ENCODE data around the gene PRPF39.
"Not testable (repeated sequence)": the region's sequence is repeated elsewhere in the genome, so short reads cannot be mapped to it uniquely, and the experiment has no call there.

The PRPF39 gene, protein sequence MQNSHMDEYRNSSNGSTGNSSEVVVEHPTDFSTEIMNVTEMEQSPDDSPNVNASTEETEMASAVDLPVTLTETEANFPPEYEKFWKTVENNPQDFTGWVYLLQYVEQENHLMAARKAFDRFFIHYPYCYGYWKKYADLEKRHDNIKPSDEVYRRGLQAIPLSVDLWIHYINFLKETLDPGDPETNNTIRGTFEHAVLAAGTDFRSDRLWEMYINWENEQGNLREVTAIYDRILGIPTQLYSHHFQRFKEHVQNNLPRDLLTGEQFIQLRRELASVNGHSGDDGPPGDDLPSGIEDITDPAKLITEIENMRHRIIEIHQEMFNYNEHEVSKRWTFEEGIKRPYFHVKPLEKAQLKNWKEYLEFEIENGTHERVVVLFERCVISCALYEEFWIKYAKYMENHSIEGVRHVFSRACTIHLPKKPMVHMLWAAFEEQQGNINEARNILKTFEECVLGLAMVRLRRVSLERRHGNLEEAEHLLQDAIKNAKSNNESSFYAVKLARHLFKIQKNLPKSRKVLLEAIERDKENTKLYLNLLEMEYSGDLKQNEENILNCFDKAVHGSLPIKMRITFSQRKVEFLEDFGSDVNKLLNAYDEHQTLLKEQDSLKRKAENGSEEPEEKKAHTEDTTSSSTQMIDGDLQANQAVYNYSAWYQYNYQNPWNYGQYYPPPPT

DNA sequence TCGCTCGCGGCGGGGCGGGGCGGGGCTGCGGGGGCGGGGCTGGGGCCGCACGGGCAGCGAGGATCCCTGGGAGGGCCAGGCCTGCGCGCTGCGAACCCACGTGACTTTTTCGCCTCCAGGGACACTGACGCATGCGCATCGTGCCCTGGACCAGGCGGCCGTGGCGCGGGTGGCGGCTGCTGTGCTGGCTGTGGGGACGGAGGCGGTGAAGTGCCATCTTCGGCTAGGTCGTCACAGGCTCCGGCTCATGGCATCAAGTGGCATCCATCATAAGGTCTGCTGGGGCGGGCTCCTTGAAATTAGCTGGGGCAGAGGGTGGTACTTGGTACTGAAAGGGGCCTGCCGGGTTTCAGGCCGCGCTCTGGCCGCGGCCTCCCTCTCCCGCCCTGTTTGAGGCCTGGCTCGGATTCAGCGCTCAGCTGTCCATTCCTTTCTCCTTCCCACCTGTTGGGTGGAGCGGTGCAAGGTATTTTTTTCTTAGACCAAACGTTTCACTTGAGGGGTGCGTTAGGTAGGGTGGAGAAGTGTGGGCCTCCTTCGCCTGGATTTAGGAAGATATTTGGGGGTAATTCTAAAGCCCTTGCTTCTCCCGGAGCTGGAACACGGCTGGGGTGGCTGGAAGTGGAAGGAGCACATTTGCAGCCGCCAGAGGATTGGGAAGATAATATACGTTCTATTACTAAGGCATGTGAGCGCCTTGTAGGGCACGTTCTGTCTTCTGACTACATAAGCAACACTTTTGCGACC is at the start of gene PRPF39:
PRPF39 (plus strand) TSS at position 141 of the 747 bp plus-strand sequence. CDS start 11,124 bp downstream, outside the sequence.
- peak; percentile 92 to 95 for ATAC-seq

DNA sequence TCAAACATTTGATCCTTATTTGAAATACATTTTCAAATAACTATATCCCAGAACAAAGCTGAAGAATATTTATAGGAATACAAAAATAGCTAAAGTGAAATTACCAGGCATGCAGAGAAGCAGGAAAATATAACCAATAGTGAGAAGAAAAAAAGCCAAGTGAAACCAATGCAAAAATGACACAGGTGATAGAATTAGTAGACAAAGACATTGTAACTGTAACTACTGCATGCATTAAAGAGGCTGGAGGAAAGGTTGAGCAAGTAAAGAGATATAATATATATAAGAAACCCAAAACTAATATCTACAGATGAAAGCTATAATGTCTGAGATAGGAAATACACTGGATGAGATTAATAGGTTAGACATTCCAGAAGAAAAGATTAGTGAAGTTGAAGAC is 49.2 kb upstream of the PRPF39 start:
- ATAC-seq = no peak

DNA sequence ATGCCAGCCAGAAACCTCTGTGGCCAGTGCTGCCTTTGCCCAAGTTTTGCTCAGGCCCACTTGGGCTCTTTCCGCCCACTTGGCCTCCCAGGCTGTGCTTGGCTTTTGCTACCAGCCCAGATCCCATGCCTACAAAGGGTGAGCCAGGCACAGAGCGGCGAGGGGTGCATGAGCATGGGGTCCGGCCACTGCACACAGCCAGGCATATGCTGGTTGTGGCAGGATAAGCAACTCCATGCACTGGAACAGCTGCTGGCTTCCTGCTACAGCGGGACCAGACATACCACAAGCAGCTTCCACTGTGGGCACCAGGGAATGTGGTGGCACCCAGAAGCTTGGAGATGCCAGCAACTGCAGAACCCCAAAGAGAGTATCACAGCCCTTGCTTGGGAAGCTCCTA is 45.7 kb upstream of the PRPF39 start:
- no peak for ATAC-seq

DNA sequence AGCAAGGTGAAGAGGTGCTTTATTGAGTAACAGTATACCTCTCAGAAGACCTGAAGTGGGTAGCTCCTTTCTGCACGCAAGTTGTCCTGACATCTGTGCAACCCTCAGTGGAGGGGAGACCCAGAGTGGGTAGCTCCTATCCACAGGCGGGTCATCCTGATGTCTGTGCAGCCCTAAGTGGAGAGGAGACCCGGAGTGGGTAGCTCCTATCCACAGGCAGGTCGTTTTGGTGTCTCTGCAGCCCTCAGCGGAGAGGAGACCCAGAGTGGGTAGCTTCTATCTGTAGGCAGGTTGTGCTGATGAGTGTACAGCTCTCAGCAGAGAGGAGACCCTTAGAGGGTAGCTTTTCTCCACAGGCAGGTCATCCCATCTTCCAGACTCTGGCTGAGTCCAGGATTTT is 45.1 kb upstream of the PRPF39 start:
- ATAC-seq = no peak

DNA sequence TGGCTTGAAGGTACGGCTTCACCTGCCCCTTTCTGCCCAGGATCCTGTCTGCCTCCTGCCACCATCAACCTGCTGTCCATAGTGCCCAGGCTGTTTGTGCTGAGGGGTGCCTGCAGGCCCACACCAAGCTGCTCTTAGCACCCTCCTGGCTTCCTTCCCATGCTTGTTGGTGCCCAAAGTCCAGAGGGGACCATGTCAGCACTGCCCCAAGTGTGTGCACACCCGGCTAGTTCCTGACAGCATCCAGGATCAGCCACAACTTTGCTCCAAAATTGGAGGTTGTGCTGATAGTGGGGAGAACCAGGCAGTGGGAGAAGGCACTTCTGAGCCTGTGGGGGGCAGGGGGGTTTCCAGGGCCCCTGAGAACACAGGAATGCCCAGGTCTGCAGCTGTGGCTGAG is 44.5 kb upstream of the PRPF39 start:
- ATAC-seq = no peak

DNA sequence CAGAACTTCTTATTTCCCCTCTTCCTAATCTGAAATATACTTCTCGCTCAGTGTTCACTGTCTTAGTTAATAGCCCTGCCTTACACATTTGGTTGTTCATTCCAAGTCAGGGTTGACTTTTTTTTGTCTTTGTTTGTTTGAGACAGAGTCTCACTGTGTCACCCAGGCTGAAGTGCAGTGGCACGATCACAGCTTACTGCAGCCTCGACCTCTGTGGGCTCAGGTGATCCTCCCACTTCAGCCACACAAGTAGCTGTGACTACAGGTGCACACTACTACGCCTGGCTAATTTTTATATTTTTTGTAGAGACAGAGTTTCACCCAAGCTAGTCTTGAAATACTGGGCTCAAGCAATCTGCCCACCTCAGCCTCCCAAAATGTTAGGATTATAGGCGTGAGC is 42.3 kb upstream of the PRPF39 start:
- no peak for ATAC-seq

DNA sequence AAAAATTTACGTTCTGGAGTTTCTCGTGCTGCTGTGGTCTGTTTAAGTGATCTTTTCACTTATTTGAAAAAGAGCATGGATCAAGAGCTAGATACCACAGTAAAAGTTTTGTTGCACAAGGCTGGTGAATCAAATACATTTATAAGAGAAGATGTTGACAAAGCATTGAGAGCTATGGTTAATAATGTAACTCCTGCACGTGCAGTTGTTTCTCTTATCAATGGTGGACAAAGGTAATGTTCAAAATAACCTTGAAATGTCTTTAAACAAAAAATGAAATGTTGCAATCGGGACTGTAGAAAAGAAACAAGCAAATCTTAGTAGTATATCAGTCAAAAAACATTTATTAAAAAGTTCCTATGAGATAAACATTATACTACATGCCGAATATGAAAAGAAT is 39.3 kb upstream of the PRPF39 start:
- ATAC-seq = no peak

DNA sequence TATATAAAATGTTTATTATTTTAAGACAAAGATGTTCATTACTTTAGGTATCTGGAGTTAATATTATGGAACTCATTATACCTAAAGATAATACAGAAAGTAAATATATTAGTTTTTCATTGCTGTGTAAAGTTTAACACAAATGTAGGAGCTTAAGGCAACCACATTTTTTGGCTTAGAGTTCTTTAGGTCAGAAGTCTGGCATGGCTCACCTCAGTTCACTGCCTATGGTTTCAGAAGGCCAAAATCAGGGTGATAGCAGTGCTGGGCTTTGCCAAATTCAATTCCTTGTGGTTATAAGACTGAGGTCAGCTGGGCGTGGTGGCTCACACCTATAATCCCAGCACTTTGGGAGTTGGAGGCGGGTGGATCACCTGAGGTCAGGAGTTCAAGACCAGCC is 35.5 kb upstream of the PRPF39 start:
- no peak for ATAC-seq

DNA sequence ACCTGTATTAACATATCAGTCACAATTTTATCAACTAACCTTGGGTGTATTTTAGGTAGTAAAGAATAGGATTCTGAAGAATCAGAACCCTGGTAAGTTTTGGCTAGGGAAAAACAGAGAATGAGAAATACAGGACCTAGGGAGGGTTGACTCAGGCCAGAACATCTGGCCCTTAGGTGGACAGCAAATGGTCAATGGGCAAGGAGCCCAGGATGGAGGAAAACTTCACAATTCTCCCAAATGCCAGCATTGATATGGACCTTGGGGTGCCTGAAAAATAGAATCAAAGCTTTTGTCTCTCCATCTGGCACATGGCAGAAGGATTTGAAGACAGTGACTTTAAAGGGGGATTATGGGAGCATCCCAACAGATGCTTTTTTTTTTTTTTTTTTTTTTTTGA is 32.7 kb upstream of the PRPF39 start:
- ATAC-seq = no peak

DNA sequence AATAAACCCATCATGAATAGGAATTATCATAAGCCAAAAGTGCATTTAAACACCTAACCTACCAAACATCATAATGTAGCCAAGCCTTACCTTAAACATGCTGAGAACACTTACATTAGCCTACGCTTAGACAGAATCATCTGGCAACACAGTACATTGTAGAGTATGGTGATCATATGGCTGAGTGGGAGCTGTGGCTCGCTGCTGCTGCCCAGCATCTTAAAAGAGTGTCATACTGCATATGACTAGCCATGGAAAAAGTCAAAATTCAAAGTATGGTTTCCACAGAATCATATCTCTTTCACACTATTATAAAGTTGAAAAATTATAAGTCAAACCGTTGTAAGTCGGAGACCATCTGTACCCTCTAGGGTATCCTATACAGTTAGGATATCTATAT is 32.0 kb upstream of the PRPF39 start:
- no peak for ATAC-seq

DNA sequence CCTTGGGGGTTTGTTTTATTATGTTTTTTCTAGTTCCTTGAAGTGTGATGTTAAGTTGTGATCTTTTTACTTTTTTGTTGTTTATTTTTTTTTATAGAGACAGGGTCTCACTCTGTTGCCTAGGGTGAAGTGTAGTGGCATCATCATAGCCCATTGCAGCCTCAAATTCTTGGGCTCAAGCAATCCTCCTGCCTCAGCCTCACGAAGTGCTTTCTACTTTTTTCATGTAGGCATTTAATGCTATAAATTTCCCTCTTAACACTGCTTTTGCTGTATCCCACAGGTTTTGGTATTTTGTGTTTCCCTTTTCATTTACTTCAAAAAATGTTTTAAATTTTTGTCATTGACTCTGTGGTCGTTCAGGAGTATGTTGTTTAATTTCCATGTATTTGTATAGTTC is 26.6 kb upstream of the PRPF39 start:
- no peak for ATAC-seq

DNA sequence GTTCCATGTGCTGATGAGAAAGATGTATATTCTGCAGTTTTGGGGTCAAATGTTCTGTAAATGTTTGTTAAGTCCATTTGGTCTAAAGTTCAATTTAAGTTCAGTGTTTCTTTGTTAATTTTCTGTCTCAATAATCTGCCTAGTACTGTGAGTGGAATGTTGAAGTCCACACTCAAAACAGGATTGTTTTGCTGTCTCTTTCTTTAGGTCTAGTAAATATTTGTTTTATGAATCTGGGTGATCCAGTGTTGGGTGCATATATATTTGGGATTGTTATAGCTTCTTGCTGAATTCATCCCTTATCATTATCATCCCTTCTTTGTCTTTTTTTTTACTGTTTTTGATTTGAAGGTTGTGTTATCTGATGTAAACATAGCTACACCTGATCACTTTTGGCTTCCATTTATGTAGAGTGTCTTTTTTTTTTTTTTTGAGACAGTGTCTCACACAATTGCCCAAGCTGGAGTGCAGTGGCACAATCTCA is 26.0 kb upstream of the PRPF39 start:
- ATAC-seq = no peak

DNA sequence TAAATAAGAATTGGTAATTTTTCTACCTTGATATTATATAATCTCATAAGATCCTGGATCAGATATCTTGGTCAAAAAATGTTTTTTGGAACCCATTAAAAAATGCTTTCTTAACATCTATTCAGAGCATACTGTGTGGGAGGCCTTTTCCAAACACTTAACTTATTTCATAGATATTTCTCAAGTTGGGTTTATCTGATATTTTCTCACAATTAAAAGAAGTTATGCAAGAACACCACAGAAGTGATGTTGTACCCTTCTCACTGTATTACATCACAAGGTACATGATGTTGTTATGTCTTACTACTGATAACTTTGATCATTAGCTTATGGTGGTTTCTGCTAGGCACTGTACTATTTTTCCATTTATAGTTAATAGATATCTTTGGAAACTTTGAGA is 23.4 kb upstream of the PRPF39 start:
- ATAC-seq = no peak

DNA sequence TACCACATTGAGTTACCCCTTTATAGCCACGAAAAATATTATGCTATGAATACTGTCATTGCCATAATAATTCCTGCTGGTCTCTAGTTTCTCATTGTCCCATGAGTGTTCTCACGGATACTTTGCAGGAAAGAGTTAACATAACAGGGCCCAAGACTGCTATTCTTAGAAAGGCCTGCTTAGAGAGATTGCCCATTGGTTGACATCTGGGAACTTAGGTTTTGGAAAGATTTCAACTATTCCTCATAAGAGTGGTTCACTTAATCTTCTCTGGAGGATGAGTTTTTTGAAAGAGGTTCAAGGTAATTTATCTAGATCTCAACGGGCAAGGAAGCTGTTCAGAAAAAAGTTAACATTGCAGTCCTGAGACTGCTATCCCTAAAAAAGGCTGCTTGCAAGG is 18.4 kb upstream of the PRPF39 start:
- ATAC-seq = no peak

DNA sequence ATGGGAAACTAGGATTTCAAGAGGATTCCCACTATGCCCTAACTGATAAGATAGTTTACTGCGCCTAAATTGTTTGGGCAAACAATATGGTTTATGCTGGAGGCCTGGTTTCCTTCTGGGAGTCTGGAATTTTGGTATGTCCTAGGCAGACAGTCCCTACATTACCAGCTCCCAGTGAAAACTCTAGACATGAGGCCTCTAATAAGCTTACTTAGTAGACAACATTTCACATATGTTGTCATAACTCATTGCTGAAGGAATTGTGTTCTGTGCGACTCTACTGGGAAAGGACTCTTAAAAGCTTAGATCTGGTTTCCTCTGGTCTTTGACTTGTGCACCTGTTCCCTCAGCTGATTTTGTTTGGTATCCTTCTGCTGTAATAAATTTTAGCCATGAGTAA is 18.0 kb upstream of the PRPF39 start:
- no peak for ATAC-seq

DNA sequence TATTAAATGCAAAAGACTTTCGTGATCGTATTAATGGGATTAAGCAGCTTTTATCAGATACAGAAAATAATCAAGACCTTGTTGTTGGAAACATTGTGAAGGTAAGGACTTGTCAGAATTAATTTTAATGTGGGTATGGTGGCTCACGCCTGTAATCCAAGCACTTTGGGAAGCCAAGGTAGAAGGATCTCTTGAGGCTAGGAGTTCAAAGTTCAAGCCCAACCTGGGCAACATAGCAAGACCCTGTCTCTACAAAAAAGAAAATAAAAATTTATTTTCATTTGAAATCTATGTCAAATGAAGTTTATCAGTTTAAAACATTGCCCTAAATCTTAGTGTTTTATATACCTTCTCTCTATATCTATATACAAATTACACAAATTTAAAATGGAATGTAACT is 17.2 kb upstream of the PRPF39 start:
- no peak for ATAC-seq

DNA sequence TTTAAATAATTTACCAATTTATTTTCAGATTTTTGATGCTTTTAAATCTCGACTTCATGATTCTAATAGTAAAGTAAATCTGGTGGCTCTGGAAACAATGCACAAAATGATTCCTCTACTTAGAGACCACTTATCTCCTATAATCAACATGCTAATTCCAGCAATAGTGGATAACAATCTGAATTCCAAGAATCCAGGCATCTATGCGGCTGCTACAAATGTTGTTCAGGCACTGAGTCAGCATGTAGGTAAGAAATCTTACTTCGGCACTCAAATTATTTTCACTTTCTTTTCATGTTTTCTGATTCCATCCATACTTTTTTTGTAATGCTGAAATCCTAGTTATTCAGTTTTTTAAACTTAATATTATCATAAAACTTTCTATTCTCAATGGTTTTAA is 15.5 kb upstream of the PRPF39 start:
- ATAC-seq = no peak

DNA sequence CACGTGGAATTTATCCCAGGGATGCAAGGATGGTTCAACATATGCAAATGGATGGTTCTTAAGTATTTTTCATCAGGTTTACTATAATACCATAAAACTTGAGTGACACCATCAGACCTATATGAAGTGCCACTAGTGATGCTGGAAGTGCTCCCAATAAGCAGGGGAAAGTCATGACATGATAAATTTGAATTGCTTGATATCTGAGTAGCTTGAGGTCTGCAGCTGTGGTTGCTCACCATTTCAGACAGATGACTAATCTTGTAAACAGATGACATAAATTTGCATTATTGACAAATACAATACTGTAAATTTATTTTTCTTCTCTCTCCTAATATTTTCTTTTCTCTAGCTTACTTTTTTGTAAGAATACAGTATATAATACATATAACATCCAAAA is 13.7 kb upstream of the PRPF39 start:
- ATAC-seq = peak in 1 of 2 donors; percentile 51

DNA sequence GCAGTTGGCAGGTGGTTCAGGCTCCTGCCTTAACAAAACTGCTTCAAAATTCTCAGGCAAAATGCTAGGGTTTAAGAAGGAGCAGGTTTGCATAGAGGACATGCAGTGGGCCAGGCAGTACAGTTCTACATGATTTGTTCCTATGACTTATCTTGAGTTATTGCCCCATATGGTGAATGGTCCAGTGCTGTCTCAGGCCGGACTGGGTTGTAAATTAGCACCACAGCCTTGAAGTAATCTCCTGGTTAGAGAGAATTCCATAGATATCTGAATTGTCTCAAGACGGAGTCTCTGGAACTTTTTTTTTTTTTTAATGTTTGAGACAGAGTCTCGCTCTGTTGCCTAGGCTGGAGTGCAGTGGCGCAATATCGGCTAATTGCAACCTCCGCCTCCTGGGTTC is 11.8 kb upstream of the PRPF39 start:
- no peak for ATAC-seq

DNA sequence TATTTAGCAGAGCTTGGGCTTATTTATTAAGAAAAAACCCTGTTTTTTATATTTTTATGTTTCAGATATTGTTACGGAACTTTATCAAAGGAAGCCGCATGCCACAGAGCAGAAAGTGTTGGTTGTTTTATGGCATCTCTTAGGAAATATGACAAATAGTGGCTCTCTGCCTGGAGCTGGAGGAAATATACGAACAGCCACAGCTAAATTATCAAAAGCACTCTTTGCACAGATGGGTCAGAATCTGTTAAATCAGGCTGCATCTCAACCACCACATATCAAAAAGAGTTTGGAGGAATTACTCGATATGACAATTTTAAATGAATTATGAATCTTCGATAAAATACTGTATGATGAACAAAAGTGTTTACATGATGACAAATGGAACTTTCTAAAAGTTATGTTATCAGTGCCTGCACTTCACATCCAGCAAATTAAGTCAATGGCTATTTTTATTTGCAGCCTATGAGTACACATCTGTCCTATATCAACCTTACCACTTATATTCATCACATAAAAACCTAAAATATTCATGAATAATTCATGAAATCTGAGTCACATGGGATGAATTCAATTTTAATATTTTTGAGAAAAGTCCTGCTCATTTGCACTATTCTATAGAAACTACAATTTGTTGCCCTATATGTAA is 10.6 kb upstream of the PRPF39 start:
- ATAC-seq = no peak

DNA sequence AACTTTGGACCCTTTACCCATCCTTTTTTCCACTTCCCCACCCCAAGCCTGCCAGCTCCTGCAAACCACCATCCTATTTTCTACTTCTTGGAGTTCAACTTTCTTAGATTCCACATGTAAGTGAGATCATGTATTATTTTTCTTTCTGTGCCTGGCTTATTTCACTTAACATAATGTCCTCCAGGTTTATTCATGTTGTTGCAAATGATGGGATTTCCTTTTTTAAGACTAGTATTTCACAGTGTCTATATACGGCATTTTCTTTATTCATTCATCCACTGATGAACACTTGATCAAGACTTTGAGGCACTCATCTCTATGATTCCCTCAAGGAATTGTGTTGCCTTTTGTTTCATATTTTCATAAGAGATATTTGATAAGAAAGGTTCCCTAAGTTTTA is 5.6 kb upstream of the PRPF39 start:
- ATAC-seq = no peak

DNA sequence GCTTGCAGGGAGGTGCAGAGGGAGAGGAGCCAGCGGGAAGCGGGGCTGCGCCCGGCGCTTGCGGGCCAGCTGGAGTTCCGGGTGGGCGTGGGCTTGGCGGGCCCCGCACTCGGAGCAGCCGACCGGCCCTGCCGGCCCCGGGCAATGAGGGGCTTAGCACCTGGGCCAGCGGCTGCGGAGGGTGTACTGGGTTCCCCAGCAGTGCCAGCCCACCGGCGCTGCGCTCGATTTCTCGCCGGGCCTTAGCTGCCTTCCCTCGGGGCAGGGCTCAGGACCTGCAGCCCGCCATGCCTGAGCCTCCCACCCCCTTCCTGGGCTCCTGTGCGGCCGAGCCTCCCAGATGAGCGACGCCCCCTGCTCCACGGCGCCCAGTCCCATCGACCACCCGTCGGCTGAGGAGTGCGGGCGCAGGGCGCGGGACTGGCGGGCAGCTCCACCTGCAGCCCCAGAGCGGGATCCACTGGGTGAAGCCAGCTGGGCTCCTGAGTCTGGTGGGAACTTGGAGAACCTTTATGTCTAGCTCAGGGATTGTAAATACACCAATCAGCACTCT is 3.4 kb upstream of the PRPF39 start:
- ATAC-seq = not testable (repeated sequence)

DNA sequence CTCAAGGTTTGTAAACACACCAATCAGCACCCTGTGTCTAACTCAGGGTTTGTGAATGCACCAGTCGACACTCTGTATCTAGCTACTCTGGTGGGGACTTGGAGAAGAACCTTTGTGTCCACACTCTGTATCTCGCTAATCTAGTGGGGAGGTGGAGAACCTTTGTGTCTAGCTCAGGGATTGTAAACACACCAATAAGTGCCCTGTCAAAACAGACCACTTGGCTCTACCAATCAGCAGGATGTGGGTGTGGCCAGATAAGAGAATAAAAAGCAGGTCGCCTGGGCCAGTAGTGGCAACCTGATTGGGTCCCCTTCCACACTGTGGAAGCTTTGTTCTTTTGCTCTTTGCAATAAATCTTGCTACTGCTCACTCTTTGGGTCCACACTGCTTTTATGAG is 2.8 kb upstream of the PRPF39 start:
- ATAC-seq = not testable (repeated sequence)
